T-helper 1 cell treated with Interleukin-12 subunit alpha and Interleukin-12 subunit beta and Interleukin-4 antibody, amounts not matched to agents 30 ng/mL and 1 ng/mL, for 36 hours (primary cell): ENCODE measurements around the gene TNKS2. TPM values are rescaled to one million over a fixed set of nuclear protein-coding genes. Genes with fewer than 3 reads are reported as not detected.
"Not testable (repeated sequence)": the region's sequence is repeated elsewhere in the genome, so short reads cannot be mapped to it uniquely, and the experiment has no call there.

Experiments used
- intact Hi-C: fragments of 100-400 bp; cut with micrococcal nuclease; formaldehyde crosslinking; loops from one replicate; pipeline ENCODE4 v1.15.1; 2024
- total RNA-seq: library from RNA; stranded (reverse); gene quantifications from 2 replicates; pipeline ENCODE4 v1.2.3, GENCODE V29; 2022

The TNKS2 gene
- total RNA-seq, 1 donor from 2014 or later: 34.7 TPM

GRCh38 chr10:91796331-91797047 is 1.7 kb upstream of the TNKS2 start:
- intact Hi-C loops: loop anchor here (1.0 to 5.0 kb wide), 11 partner anchors 38 to 1906 kb away; partner anchors contain the start of genes CEP55, EXOC6, FRA10AC1 and HECTD2

DNA sequence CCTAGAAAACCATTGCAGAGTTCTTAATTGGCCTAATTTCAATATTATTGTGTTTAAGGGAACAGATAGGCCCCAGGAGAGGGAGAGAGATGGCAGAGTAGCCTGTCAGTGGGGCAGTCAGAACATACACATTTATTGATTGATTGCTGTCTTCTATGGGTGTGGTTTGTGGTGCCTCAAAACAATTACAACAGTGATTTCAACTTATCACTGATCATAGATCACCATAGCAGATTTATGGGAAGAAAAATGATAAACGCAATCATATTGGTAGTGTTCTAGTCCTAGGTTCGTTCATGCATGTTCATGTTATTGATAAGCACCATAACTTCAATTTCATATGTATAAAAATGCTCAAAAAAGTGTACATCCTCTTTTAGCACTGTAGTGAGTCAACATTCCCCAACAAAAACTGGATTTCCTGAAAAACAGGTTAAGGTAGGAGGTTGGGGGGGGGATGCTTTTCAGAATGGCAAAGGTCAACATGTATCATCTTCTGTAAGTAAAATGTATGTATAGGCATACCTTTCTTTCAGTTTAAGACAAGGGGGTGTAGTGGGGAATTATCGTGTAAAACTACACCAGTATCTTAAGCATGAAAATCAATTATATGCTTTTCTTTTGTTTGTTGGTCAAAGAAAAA is 1.1 kb upstream of the TNKS2 start:
- intact Hi-C loops: loop anchor here (1.0 to 5.0 kb wide), 10 partner anchors 39 to 1905 kb away; partner anchors contain the start of genes CEP55, EXOC6, FRA10AC1 and KIF11

GRCh38 chr10:91798649-91799611 is 704 bp downstream of the TNKS2 start:
- intact Hi-C loops: loop anchor here (1.0 to 5.0 kb wide), 11 partner anchors 102 to 1903 kb away; partner anchors contain the start of genes BTAF1, CEP55, CPEB3 and EXOC6

- intact Hi-C loops: loop anchor here (1.0 to 5.0 kb wide), 8 partner anchors 101 to 1903 kb away; partner anchors contain the start of genes BTAF1, CEP55, EXOC6 and FRA10AC1
These were observed 1.4 kb downstream of the TNKS2 start for GRCh38 chr10:91799612-91799975.

- intact Hi-C loops: no loop called here
These were observed 2.0 kb downstream of the TNKS2 start for GRCh38 chr10:91800182-91800581.

DNA sequence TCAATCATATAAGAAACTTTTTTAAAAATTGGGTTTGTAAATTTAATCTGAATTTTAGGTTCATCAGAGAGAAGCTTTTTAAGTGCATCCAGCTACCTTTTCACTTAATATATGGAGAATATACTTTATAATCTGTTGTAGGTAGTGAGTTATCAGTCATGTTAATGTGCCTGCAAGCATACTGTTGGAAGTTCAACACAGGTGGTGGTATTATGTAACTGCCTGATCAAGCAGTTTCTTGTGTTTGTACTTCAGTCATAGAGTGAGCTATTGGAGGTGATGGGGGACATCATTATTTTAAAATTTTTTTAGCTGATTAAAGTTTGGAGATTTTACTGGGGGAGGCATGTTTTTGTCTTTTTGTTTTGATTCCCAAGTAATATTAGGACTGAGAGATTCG is 2.5 kb downstream of the TNKS2 start:
- intact Hi-C loops: no loop called here

DNA sequence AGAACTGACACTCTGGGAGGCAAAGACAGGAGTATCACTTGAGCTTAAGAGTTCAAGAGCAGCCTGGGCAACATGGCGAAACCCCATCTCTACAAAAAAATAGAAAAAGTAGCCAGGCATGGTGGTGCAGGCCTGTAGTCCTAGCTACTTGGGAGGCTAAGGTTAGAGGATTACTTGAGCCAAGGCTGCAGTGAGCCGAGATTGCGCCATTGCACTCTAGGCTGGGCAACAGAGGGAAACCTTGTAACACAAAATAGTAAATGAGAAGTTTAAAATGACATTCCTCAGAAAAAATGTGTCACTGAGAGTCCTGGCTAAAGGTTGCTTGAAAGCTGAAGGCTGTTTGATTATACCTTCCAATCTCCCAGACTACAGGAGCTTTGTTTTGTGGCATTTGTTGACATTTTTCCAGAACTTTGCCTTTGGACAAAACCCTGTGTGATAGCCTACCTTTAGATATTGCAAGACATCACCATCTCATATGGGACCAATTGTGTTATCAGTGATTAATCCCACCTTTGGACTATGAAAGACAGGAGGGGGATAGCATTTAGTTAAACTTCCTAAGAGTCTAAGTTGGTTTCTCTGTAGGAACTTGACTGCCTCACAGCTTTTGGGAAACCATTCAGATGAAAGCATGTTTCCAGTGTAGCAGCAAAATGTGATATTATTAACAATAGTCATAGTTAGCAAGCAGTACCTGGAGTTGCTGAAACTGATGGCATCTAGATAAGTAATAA is 5.3 kb downstream of the TNKS2 start:
- intact Hi-C loops: no loop called here

DNA sequence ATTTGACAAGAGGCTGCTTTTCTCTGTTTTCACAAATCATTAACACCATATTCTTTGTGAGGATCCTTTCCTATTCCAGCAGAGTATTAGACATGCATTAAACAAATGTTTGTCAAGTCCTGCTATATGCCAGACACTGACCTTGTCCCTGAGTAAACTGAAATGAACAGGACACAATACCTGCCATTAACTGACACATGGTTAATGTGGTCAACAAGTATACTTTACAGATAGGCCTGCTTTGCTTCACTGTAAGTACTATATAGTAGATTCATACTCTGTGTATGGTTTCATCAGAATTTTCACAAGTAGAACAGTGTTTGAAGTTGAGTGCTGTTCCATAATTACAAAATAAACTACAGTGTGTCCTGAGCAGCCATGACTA is 5.9 kb downstream of the TNKS2 start:
- intact Hi-C loops: no loop called here

- intact Hi-C loops: no loop called here
These were observed 7.0 kb downstream of the TNKS2 start for GRCh38 chr10:91805110-91805838.

DNA sequence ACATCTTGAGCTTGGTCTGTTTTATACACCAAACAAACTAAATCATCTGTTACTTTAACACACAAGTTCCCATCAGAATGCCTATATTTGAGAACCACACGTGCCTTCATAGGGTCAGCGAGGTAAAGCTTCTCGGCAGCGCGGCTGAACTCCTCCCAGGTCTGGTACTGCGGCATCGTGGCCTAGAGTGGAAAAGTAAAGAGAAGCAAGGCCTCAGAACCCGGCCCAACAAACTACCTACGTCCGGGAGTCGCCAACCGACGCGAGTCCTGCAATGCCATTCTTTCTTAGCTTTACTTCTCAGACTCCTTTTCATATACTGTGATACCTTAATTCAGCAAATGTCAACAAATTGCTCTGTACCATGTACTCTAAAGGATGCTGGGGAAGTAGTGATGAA is 9.0 kb downstream of the TNKS2 start:
- intact Hi-C loops: not testable (repeated sequence)

- intact Hi-C loops: no loop called here
These were observed 15.0 kb downstream of the TNKS2 start for GRCh38 chr10:91813251-91813650.

GRCh38 chr10:91816981-91817380 is 18.8 kb downstream of the TNKS2 start:
- intact Hi-C loops: no loop called here

DNA sequence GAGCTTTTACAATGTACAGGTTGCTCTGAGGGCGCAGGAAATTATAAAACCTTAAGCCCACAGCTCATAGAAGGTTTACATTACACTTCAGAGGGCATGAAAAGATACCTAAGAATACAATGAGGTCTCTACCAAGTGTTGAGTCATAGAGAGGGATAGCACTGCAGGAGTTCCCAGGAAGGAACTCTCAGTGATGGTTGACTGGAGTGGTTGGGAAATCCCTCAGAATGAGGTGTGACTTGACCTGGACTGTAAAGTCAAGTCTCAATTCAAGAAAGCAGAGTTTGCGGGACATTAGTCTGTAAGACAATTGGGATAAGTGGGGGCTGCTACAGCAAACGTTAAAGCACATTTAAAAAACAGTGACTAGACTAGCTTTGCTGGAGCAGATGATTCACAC is 21.9 kb downstream of the TNKS2 start:
- intact Hi-C loops: no loop called here

DNA sequence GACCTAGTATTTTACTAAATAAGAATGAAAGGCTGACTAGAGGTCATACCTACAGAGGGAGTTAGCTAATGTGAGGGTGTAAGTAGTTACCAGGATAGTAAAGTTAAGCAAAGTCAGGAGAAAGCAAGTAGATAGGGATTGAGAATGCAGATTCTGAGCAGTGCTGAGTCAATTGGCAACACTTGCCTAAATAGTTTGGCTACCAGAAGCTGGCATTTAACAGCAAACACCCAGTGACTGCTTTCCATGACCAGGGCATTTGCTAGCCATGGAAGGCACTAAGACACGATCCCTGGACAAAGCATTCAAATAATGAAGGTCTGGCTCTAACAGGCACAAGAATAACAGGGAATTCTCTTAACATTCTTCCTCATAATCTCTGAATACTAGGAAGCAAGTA is 25.9 kb downstream of the TNKS2 start:
- intact Hi-C loops: no loop called here

DNA sequence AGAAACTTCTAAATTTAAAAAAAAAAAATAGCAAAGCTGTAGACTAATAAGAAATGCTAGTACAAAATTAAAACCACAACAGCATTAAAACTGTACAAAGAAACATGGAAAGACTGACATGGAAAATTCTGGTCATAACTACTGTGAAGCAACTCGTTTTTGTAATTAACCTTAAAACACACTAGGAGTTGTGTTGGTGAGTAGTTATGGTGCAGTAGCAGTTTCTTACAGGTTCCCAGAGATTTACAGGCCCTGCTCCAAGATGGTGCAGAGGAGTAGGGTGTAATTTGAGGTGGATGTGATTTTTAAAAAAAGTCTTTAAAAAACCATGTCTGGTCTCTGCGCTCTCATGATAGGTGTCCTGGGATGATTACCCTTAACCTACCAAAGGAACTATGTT is 31.0 kb downstream of the TNKS2 start:
- intact Hi-C loops: no loop called here

GRCh38 chr10:91838199-91838598 is 40.0 kb downstream of the TNKS2 start:
- intact Hi-C loops: no loop called here

DNA sequence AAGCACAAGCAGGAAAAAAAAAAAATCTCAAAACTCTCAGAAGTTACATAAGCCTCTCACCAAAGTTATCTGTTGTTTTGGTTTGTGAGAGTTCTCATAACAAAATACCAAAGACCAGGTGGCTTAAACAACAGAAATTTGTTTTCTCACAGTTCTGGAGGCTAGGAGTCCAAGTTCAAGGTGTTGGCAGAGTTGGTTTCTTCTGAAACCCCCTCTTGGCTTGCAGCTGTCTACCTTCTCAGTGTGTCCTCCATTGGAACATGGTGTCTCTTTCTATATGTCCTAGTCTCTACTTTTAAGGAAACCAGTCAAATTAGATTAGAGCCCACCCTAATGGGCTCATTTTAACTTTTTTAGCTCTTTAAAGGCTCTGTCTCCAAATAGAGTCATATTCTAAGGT is 44.9 kb downstream of the TNKS2 start:
- intact Hi-C loops: no loop called here

DNA sequence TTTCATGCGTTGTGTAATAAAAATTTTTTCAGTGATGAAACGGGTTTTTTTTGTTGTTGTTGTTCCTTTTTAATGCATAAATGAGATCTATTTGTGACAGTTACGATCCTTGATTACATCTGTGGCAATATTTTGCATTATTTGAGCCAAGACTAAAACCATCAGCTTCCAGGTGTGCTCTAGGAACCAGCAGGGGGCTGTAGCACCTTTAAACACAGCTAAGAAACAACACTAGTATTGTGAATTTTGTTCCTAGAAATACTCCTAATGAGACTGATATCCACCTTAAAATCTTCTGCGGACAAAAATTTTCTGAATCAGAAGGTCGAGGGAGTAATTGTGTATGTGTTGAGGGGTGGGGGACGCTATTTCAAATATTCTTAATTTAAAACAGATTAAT is 58.4 kb downstream of the TNKS2 start:
- intact Hi-C loops: loop anchor here (1.0 to 5.0 kb wide), 2 partner anchors 57 to 99 kb away; no protein-coding TSS in a partner anchor

DNA sequence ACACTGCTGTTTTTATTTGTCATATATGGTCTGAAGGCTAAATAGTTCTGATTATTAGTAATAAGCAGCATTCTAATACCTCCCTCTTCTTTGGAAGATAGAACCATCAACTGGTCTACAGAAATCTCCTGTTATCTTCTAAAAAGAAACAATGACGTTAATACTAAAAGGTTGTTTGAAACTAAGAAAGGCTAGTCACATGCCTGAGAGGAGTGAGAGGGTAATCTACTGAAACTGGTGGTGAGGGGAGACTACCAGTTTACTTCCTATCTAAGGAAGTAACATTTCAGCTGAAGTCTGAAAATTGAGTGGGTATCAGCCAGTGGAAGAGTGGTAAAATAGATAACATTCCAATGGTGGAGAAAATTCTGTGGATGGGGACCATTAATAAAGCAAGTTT is 62.7 kb downstream of the TNKS2 start:
- intact Hi-C loops: no loop called here

DNA sequence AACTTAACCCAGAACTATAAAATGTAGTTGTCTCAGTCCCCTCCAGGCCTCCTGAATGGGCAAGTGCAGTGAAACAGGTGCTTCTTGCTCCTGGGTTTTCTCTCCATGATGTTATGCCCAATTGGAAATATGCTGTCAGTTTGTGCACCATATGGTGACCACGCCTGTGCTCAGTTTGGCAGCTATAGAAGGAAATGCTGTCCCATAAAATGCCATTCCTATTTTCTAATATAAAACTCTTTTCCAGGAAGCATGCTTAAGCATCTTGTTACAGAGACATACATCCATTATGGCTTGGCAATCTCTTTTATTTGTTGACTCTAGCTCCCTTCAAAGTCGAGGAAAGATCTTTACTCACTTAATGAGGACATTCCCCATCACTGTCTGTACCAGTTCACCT is 65.9 kb downstream of the TNKS2 start:
- intact Hi-C loops: no loop called here
